SJSA1 (cell line): ENCODE measurements around the gene AKAP13. TPM values are rescaled to one million over a fixed set of nuclear protein-coding genes. Genes with fewer than 3 reads are reported as not detected.
"Not testable (repeated sequence)": the region's sequence is repeated elsewhere in the genome, so short reads cannot be mapped to it uniquely, and the experiment has no call there.

Experiments used
- DNase-seq, 2 experiments: peaks; one replicate each; pipeline ENCODE4 v3.0.0-alpha.2; 2015 to 2020; ENCODE audit warnings: low spot score in 2 of 2, low read depth in 1 of 2
- H3K27ac ChIP-seq: fragments of 250-450 bp; sonication (Bioruptor Pico); 2 replicates; pipeline ENCODE4 v1.5.1; 2020; ENCODE audit warnings: mild to moderate bottlenecking, moderate library complexity
- H3K27me3 ChIP-seq: fragments of 250-450 bp; sonication (Bioruptor Pico); replicated peaks from 2 replicates; pipeline ENCODE4 v1.5.1; 2020; ENCODE audit warnings: mild to moderate bottlenecking, moderate library complexity
- H3K36me3 ChIP-seq: fragments of 250-450 bp; sonication (Bioruptor Pico); 2 replicates; pipeline ENCODE4 v1.5.1; 2020; ENCODE audit warnings: mild to moderate bottlenecking
- H3K4me1 ChIP-seq: fragments of 250-450 bp; sonication (Bioruptor Pico); replicated peaks from 2 replicates; pipeline ENCODE4 v1.6.1; 2021; ENCODE audit warnings: mild to moderate bottlenecking
- H3K4me3 ChIP-seq: fragments of 250-450 bp; sonication (Bioruptor Pico); 2 replicates; pipeline ENCODE4 v1.5.1; 2020; ENCODE audit warnings: mild to moderate bottlenecking
- H3K9me3 ChIP-seq: fragments of 250-450 bp; sonication (Bioruptor Pico); replicated peaks from 2 replicates; pipeline ENCODE4 v1.5.1; 2020; ENCODE audit warnings: mild to moderate bottlenecking
- total RNA-seq: library from RNA; depleted of rRNA; stranded (reverse); fragments of >200 nt; shearing (Covaris generic); gene quantifications from 2 replicates; pipeline ENCODE4 v1.2.3, GENCODE V29; 2014

Gene AKAP13
- total RNA-seq, 1 experiment from 2014 or later, result 65.4 TPM

- peak overlapping the region; percentile 60 for H3K27ac ChIP-seq
- peak; percentile 78 to 89 for DNase-seq
- not testable (repeated sequence) for H3K4me3 ChIP-seq
Measured at GRCh38 chr15:85344653-85345114, 35.7 kb upstream of the AKAP13 start.

GRCh38 chr15:85345196-85345918 is 35.0 kb upstream of the AKAP13 start:
- H3K4me1 ChIP-seq, result peaks cover 25% of the 10 kb centered on the region
- not testable (repeated sequence) for H3K9me3 ChIP-seq, H3K27me3 ChIP-seq, H3K36me3 ChIP-seq, DNase-seq, H3K4me3 ChIP-seq
- peak overlapping the region; percentile 60 for H3K27ac ChIP-seq

More at GRCh38 chr15:85344653-85345114, 35.7 kb upstream of the AKAP13 start:
- not testable (repeated sequence) for H3K36me3 ChIP-seq, H3K9me3 ChIP-seq, H3K27me3 ChIP-seq
- peaks cover 31% of the 10 kb centered on the region for H3K4me1 ChIP-seq

- not testable (repeated sequence) for DNase-seq, H3K27me3 ChIP-seq, H3K27ac ChIP-seq, H3K36me3 ChIP-seq, H3K4me3 ChIP-seq, H3K9me3 ChIP-seq
- peaks cover 22% of the 10 kb centered on the region for H3K4me1 ChIP-seq
Measured at GRCh38 chr15:85346462-85347084, 33.8 kb upstream of the AKAP13 start.

- H3K9me3 ChIP-seq, H3K27me3 ChIP-seq, DNase-seq, H3K36me3 ChIP-seq, H3K4me3 ChIP-seq, H3K27ac ChIP-seq: not testable (repeated sequence)
- H3K4me1 ChIP-seq, result peaks cover 22% of the 10 kb centered on the region
Measured at GRCh38 chr15:85347264-85348047, 32.9 kb upstream of the AKAP13 start.

- not testable (repeated sequence) for H3K4me3 ChIP-seq, H3K27me3 ChIP-seq, DNase-seq, H3K27ac ChIP-seq, H3K9me3 ChIP-seq, H3K36me3 ChIP-seq
- H3K4me1 ChIP-seq, result peaks cover 18% of the 10 kb centered on the region
Measured at GRCh38 chr15:85348048-85348766, 32.2 kb upstream of the AKAP13 start.

GRCh38 chr15:85349062-85349461 is 31.3 kb upstream of the AKAP13 start:
- H3K9me3 ChIP-seq, H3K4me3 ChIP-seq, DNase-seq, H3K27ac ChIP-seq, H3K27me3 ChIP-seq, H3K36me3 ChIP-seq: not testable (repeated sequence)
- peaks cover 16% of the 10 kb centered on the region for H3K4me1 ChIP-seq

- H3K27ac ChIP-seq, result no peak overlapping the region
- no peak overlapping the region for H3K4me3 ChIP-seq
- no peaks in the 10 kb centered on the region for H3K9me3 ChIP-seq
- no peaks in the 10 kb centered on the region for H3K36me3 ChIP-seq
- peaks cover 18% of the 10 kb centered on the region for H3K4me1 ChIP-seq
- no peaks in the 10 kb centered on the region for H3K27me3 ChIP-seq
- no peak for DNase-seq
Measured at GRCh38 chr15:85350395-85350794, 30.0 kb upstream of the AKAP13 start.

GRCh38 chr15:85351501-85351900 is 28.9 kb upstream of the AKAP13 start:
- H3K4me3 ChIP-seq, DNase-seq, H3K27me3 ChIP-seq, H3K9me3 ChIP-seq, H3K36me3 ChIP-seq, H3K27ac ChIP-seq: not testable (repeated sequence)
- peaks cover 15% of the 10 kb centered on the region for H3K4me1 ChIP-seq

- H3K36me3 ChIP-seq, result no peaks in the 10 kb centered on the region
- no peaks in the 10 kb centered on the region for H3K9me3 ChIP-seq
- no peak overlapping the region for H3K4me3 ChIP-seq
- no peak for DNase-seq
- H3K27ac ChIP-seq, result no peak overlapping the region
- peaks cover 15% of the 10 kb centered on the region for H3K4me1 ChIP-seq
- H3K27me3 ChIP-seq, result no peaks in the 10 kb centered on the region
Measured at GRCh38 chr15:85351965-85352364, 28.4 kb upstream of the AKAP13 start.

- H3K9me3 ChIP-seq, result no peaks in the 10 kb centered on the region
- H3K4me3 ChIP-seq, result no peak overlapping the region
- no peak for DNase-seq
- no peaks in the 10 kb centered on the region for H3K36me3 ChIP-seq
- peaks cover 28% of the 10 kb centered on the region for H3K4me1 ChIP-seq
- H3K27ac ChIP-seq, result no peak overlapping the region
- no peaks in the 10 kb centered on the region for H3K27me3 ChIP-seq
Measured at GRCh38 chr15:85353516-85353915, 26.9 kb upstream of the AKAP13 start.

- Histone ChIP-seq H3K4me3 (no peak overlapping the region), H3K9me3 (no peaks in the 10 kb centered on the region), H3K27me3 (no peaks in the 10 kb centered on the region), H3K36me3 (no peaks in the 10 kb centered on the region), H3K27ac (peak overlapping the region; percentile 68), H3K4me1 (peaks cover 31% of the 10 kb centered on the region)
- peak; percentile 62 to 74 for DNase-seq
Measured at GRCh38 chr15:85354461-85354860, 25.9 kb upstream of the AKAP13 start.

- Histone ChIP-seq H3K4me3 (no peak overlapping the region), H3K4me1 (peaks cover 31% of the 10 kb centered on the region), H3K27me3 (no peaks in the 10 kb centered on the region), H3K36me3 (no peaks in the 10 kb centered on the region), H3K9me3 (no peaks in the 10 kb centered on the region), H3K27ac (peak overlapping the region; percentile 68)
- no peak for DNase-seq
Measured at GRCh38 chr15:85354948-85355347, 25.5 kb upstream of the AKAP13 start.

GRCh38 chr15:85356276-85356675 is 24.1 kb upstream of the AKAP13 start:
- H3K27me3 ChIP-seq, result no peaks in the 10 kb centered on the region
- peaks cover 31% of the 10 kb centered on the region for H3K4me1 ChIP-seq
- no peak overlapping the region for H3K4me3 ChIP-seq
- no peaks in the 10 kb centered on the region for H3K36me3 ChIP-seq
- H3K9me3 ChIP-seq, result no peaks in the 10 kb centered on the region
- no peak for DNase-seq
- H3K27ac ChIP-seq, result no peak overlapping the region
